H9 (cell line): ENCODE results near the gene GALNT17. TPM values are rescaled to one million over a fixed set of nuclear protein-coding genes. Genes with fewer than 3 reads are reported as not detected.

Source experiments
- DNase-seq: peaks from one replicate; pipeline ENCODE4 v3.0.0-alpha.2; 2017
- H2AFZ ChIP-seq: one replicate; pipeline ENCODE4 v1.6.1; 2013; ENCODE audit warnings: mild to moderate bottlenecking, low read length, control low read depth, moderate library complexity
- H2AK5ac ChIP-seq: 2 replicates; pipeline ENCODE4 v1.6.1; 2013; ENCODE audit warnings: low read length, control low read depth, mixed read lengths; ENCODE audit not compliant: insufficient read length
- H2BK120ac ChIP-seq: one replicate; pipeline ENCODE4 v1.6.1; 2013; ENCODE audit warnings: low read depth, mild to moderate bottlenecking, low read length, control low read depth, inconsistent platforms; ENCODE audit not compliant: poor library complexity, severe bottlenecking
- H2BK12ac ChIP-seq: 2 replicates; pipeline ENCODE4 v1.6.1; 2013; ENCODE audit warnings: low read length, control low read depth, mixed read lengths, low read depth; ENCODE audit not compliant: insufficient read length
- H2BK15ac ChIP-seq: 2 replicates; pipeline ENCODE4 v1.6.1; 2013; ENCODE audit warnings: low read depth, low read length, control low read depth
- H2BK20ac ChIP-seq: one replicate; pipeline ENCODE4 v1.6.1; 2013; ENCODE audit warnings: low read depth, mild to moderate bottlenecking, low read length, control low read depth, inconsistent platforms; ENCODE audit not compliant: poor library complexity, severe bottlenecking
- H2BK5ac ChIP-seq: 2 replicates; pipeline ENCODE4 v1.6.1; 2013; ENCODE audit warnings: low read length, control low read depth, mixed read lengths; ENCODE audit not compliant: insufficient read length
- H3K14ac ChIP-seq: 2 replicates; pipeline ENCODE4 v1.6.1; 2013; ENCODE audit warnings: low read length, control low read depth; ENCODE audit not compliant: insufficient read depth
- H3K18ac ChIP-seq: 2 replicates; pipeline ENCODE4 v1.6.1; 2013; ENCODE audit warnings: low read depth, mild to moderate bottlenecking, mixed read lengths, low read length, control low read depth; ENCODE audit not compliant: insufficient read length
- H3K23ac ChIP-seq: 2 replicates; pipeline ENCODE4 v1.6.1; 2013; ENCODE audit warnings: low read length, control low read depth, mixed read lengths, low read depth; ENCODE audit not compliant: insufficient read length
- H3K23me2 ChIP-seq: 2 replicates; pipeline ENCODE4 v1.6.1; 2013; ENCODE audit warnings: low read depth, mild to moderate bottlenecking, mixed read lengths, low read length, control low read depth; ENCODE audit not compliant: insufficient read length, poor library complexity, severe bottlenecking
- H3K27ac ChIP-seq: 2 replicates; pipeline ENCODE4 v1.5.1; 2013; ENCODE audit warnings: low read length, control low read depth, mixed read lengths, low read depth; ENCODE audit not compliant: insufficient read length
- H3K27me3 ChIP-seq: 2 replicates; pipeline ENCODE4 v1.6.1; 2013; ENCODE audit warnings: low read length, control low read depth, inconsistent platforms; ENCODE audit not compliant: insufficient read depth
- H3K4ac ChIP-seq: 2 replicates; pipeline ENCODE4 v1.6.1; 2013; ENCODE audit warnings: low read depth, mild to moderate bottlenecking, control low read depth, inconsistent platforms, low read length, moderate library complexity
- H3K4me1 ChIP-seq: 2 replicates; pipeline ENCODE4 v1.6.1; 2013; ENCODE audit warnings: low read length, control low read depth, inconsistent platforms; ENCODE audit not compliant: insufficient read depth
- H3K4me2 ChIP-seq: 2 replicates; pipeline ENCODE4 v1.6.1; 2013; ENCODE audit warnings: low read length, control low read depth, mixed read lengths; ENCODE audit not compliant: insufficient read length, insufficient read depth
- H3K56ac ChIP-seq: 2 replicates; pipeline ENCODE4 v1.6.1; 2013; ENCODE audit warnings: low read depth, mild to moderate bottlenecking, mixed read lengths, low read length, control low read depth; ENCODE audit not compliant: insufficient read length
- H3K79me1 ChIP-seq: 2 replicates; pipeline ENCODE4 v1.6.1; 2013; ENCODE audit warnings: low read depth, mild to moderate bottlenecking, moderate library complexity, low read length, control low read depth, inconsistent platforms; ENCODE audit not compliant: insufficient read depth, poor library complexity, severe bottlenecking
- H3K79me2 ChIP-seq: 2 replicates; pipeline ENCODE4 v1.6.1; 2013; ENCODE audit warnings: low read length, control low read depth, inconsistent platforms; ENCODE audit not compliant: insufficient read depth
- H3K9ac ChIP-seq: 2 replicates; pipeline ENCODE4 v1.6.1; 2013; ENCODE audit warnings: low read length, control low read depth, mixed read lengths; ENCODE audit not compliant: insufficient read length; ENCODE audit errors: extremely low read depth
- H3K9me3 ChIP-seq: one replicate; pipeline ENCODE4 v1.6.1; 2013; ENCODE audit warnings: low read depth, low read length, inconsistent platforms; ENCODE audit not compliant: control insufficient read depth
- H3T11ph ChIP-seq: one replicate; pipeline ENCODE4 v1.6.1; 2013; ENCODE audit warnings: mild to moderate bottlenecking, low read length, control low read depth, inconsistent platforms
- H4K20me1 ChIP-seq: one replicate; pipeline ENCODE4 v1.6.1; 2013; ENCODE audit not compliant: control insufficient read depth, insufficient read length, insufficient read depth
- H4K5ac ChIP-seq: 2 replicates; pipeline ENCODE4 v1.6.1; 2013; ENCODE audit warnings: low read depth, mild to moderate bottlenecking, mixed read lengths, low read length, control low read depth; ENCODE audit not compliant: insufficient read length
- H4K8ac ChIP-seq: replicated peaks from 2 replicates; pipeline ENCODE4 v1.6.1; 2013; ENCODE audit warnings: low read length, control low read depth, mixed read lengths, low read depth; ENCODE audit not compliant: insufficient read length
- H4K91ac ChIP-seq: 2 replicates; pipeline ENCODE4 v1.6.1; 2013; ENCODE audit warnings: low read depth, mild to moderate bottlenecking, moderate library complexity, mixed read lengths, low read length, control low read depth; ENCODE audit not compliant: insufficient read length
- H3K27ac Mint-ChIP-seq, 3 experiments: 2 replicates in 2 of 3; 3 replicates in 1 of 3; pipeline ENCODE4 v1.8.0; 2020 to 2021; ENCODE audit warnings: mixed read lengths in 3 of 3, mild to moderate bottlenecking in 1 of 3, moderate library complexity in 1 of 3
- H3K27me3 Mint-ChIP-seq: 2 replicates; pipeline ENCODE4 v1.8.0; 2021; ENCODE audit warnings: low read depth, mild to moderate bottlenecking, moderate library complexity, mixed read lengths
- H3K36me3 Mint-ChIP-seq, 3 experiments: 2 replicates in 2 of 3; 3 replicates in 1 of 3; pipeline ENCODE4 v1.8.0; 2020 to 2021; ENCODE audit warnings: low read depth in 3 of 3, mixed read lengths in 3 of 3; ENCODE audit not compliant: insufficient read depth in 1 of 3
- H3K4me1 Mint-ChIP-seq, 2 experiments: 2 replicates each; pipeline ENCODE4 v1.8.0; 2020; ENCODE audit warnings: mixed read lengths in 2 of 2
- H3K4me3 Mint-ChIP-seq, 2 experiments: 2 replicates in 1 of 2; 3 replicates in 1 of 2; pipeline ENCODE4 v1.8.0; 2020 to 2021; ENCODE audit warnings: mild to moderate bottlenecking in 2 of 2, mixed read lengths in 2 of 2, moderate library complexity in 1 of 2
- H3K9me3 Mint-ChIP-seq, 2 experiments: 2 replicates in 1 of 2; 3 replicates in 1 of 2; pipeline ENCODE4 v1.8.0; 2020; ENCODE audit warnings: mild to moderate bottlenecking in 2 of 2, mixed read lengths in 2 of 2, moderate library complexity in 1 of 2
- CTCF ChIP-seq: fragments of 200-600 bp; sonication (generic); conservative IDR thresholded peaks from 3 replicates; pipeline ENCODE4 v1.8.0; 2021; ENCODE audit warnings: antibody characterized with exemption, mild to moderate bottlenecking
- WGBS: extraction: QIAGEN DNeasy Blood & Tissue Kit; methylation state at CpG from one replicate; pipeline ENCODE4 v1.1.7; 2013; ENCODE audit warnings: missing lambda C conversion rate, low lambda C conversion rate, mixed read lengths; ENCODE audit not compliant: insufficient read length; ENCODE audit errors: extremely low coverage; 5-methylcytosine and 5-hydroxymethylcytosine counted together
- total RNA-seq: library from RNA; stranded (reverse); gene quantifications from 2 replicates; pipeline ENCODE4 v1.2.1, GENCODE V29; 2021

Gene GALNT17
- total RNA-seq, 1 experiment from 2014 or later, result 43.2 TPM

DNA sequence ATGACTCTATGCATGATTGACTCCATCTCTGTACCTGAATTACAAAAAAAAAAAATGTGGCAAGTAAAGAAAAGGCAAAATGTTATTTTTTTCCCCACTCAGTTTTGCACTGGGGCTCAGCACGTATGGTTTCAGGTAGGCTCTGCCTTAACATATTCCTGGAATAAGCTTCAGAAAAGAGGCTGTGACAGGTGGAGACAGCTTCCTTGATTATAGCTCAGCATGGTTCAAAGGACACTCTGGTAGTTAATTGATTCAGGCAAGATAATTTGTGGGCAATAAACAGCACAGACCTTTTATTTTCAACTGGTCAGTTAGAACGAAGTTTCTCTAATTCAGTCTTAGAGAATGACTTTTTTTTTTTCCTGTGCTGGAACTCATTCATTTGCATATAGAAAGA lies 347.3 kb downstream of the GALNT17 start:
- Histone ChIP-seq H3K79me2 (peaks cover 4% of the 10 kb centered on the region; the same call in 1 of the 2 replicates), H3T11ph (no peak overlapping the region), H4K5ac (no peak overlapping the region), H2AK5ac (no peak overlapping the region), H3K27me3 (no peaks in the 10 kb centered on the region), H4K8ac (no peak overlapping the region), H2BK15ac (no peak overlapping the region), H3K9me3 (peaks cover 12% of the 10 kb centered on the region), H3K23me2 (no peaks in the 10 kb centered on the region), H3K27ac (no peak overlapping the region), H3K14ac (no peak overlapping the region), H3K4ac (no peak overlapping the region), H3K4me2 (no peak overlapping the region), H4K20me1 (no peaks in the 10 kb centered on the region), H2AFZ (no peak overlapping the region), H2BK120ac (no peak overlapping the region), H3K18ac (no peak overlapping the region), H3K56ac (no peak overlapping the region), H4K91ac (no peak overlapping the region), H3K23ac (no peak overlapping the region), H2BK12ac (no peak overlapping the region), H3K79me1 (peaks cover 6% of the 10 kb centered on the region), H2BK20ac (no peak overlapping the region), H3K4me1 (peaks cover under 1% of the 10 kb centered on the region; the same call in 1 of the 2 replicates), H3K9ac (no peak overlapping the region), H2BK5ac (no peak overlapping the region)
- no peak for TF ChIP-seq CTCF
- DNase-seq, result no peak
- Mint-ChIP-seq H3K4me3 (no peak overlapping the region), H3K9me3 (peaks cover 17% of the 10 kb centered on the region in 2 experiments), H3K4me1 (peaks cover 36 to 38% of the 10 kb centered on the region in 2 experiments), H3K27me3 (no peaks in the 10 kb centered on the region), H3K27ac (peak overlapping the region in 1 of 3 experiments; percentile 12; a peak in 1 of 7 replicates), H3K36me3 (peaks cover 19 to 27% (median 24%) of the 10 kb centered on the region in 3 experiments)
- WGBS, result no CpG with 5 or more reads among the region's 2 CpGs
